ENCODE measurements around the gene JAKMIP1.
"Not testable (repeated sequence)": the region's sequence is repeated elsewhere in the genome, so short reads cannot be mapped to it uniquely, and the experiment has no call there.

DNA sequence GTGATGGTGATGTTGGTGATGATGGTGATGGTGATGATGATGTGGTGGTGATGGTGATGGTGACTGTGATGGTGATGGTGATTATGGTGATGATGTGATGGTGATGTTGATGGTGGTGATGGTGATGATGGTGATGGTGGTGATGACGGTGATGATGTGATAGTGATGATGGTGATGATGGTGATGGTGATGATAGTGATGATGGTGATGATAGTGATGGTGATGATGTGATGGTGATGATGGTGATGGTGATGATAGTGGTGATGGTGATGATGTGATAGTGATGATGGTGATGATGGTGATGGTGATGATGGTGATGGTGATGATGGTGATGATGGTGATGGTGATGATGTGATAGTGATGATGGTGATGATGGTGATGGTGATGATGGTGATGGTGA lies 196.9 kb downstream of the JAKMIP1 start:
- TF ChIP-seq, protein P1, sequence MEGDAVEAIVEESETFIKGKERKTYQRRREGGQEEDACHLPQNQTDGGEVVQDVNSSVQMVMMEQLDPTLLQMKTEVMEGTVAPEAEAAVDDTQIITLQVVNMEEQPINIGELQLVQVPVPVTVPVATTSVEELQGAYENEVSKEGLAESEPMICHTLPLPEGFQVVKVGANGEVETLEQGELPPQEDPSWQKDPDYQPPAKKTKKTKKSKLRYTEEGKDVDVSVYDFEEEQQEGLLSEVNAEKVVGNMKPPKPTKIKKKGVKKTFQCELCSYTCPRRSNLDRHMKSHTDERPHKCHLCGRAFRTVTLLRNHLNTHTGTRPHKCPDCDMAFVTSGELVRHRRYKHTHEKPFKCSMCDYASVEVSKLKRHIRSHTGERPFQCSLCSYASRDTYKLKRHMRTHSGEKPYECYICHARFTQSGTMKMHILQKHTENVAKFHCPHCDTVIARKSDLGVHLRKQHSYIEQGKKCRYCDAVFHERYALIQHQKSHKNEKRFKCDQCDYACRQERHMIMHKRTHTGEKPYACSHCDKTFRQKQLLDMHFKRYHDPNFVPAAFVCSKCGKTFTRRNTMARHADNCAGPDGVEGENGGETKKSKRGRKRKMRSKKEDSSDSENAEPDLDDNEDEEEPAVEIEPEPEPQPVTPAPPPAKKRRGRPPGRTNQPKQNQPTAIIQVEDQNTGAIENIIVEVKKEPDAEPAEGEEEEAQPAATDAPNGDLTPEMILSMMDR (IDR thresholded peaks at IDR 0.05) = not testable (repeated sequence)
- TF ChIP-seq POLR2AphosphoS5, EP300, POLR2A (IDR thresholded peaks at IDR 0.05): not testable (repeated sequence)
